Motor neuron (in vitro differentiated cells): Measurements from ENCODE around the gene AFAP1L2. TPM values are rescaled to one million over a fixed set of nuclear protein-coding genes. Genes with fewer than 3 reads are reported as not detected.

Experiments
- ATAC-seq, 8 experiments: fragments of 200-7000 bp; cut with Tn5 transposase; replicated peaks in 6 of 8; 2 replicates each; pipeline ENCODE4 v1.8.0; 2021; ENCODE audit warnings: mild to moderate bottlenecking in 8 of 8, moderate library complexity in 8 of 8
- H3K27ac ChIP-seq, 2 donors: fragments of 250-450 bp; sonication (Bioruptor Pico); 2 replicates each; pipeline ENCODE4 v1.9.0; 2021; ENCODE audit warnings: antibody characterized with exemption in 2 of 2, mild to moderate bottlenecking in 2 of 2, moderate library complexity in 1 of 2
- H3K4me1 ChIP-seq, 2 donors: fragments of 250-450 bp; sonication (Bioruptor Pico); replicated peaks in 1 of 2; 2 replicates each; pipeline ENCODE4 v1.6.1; 2021; ENCODE audit warnings: antibody characterized with exemption in 2 of 2, mild to moderate bottlenecking in 2 of 2, moderate library complexity in 1 of 2
- H3K4me3 ChIP-seq, 5 donors: fragments of 250-450 bp; sonication (Bioruptor Pico); 2 replicates each; pipeline ENCODE4 v1.9.0; 2021; ENCODE audit warnings: antibody characterized with exemption in 5 of 5, mild to moderate bottlenecking in 5 of 5, moderate library complexity in 4 of 5
- WGBS, 10 experiments: fragments of 450-650 bp; shearing (Covaris generic); methylation state at CpG; one replicate each; pipeline ENCODE4 v1.0.0; 2022; 5-methylcytosine and 5-hydroxymethylcytosine counted together
- in situ Hi-C, 9 experiments: fragments of 400-800 bp; cut with MboI; loops; one replicate each; pipeline ENCODE4 v1.15.0; 2021; ENCODE audit warnings: low sequenced_read_pairs in 9 of 9, low pct_unique_long_range_greater_than_20kb in 2 of 9; ENCODE audit not compliant: unreplicated experiment in 9 of 9
- total RNA-seq, 8 experiments: library from RNA; unstranded; fragments of 300-600 nt; gene quantifications; 2 replicates each; pipeline versions ENCODE4 v1.2.3 to v1.2.4, GENCODE V29; 2022

Gene AFAP1L2
- 100 to 1,000 TPM in 1 of 8 experiments, 10 to 100 TPM in 3, 1 to 10 TPM in 4; 3.6 to 111 (median 16.4) TPM for total RNA-seq

- 0 to 8% (median 0%) methylated on average over 1 to 5 of the region's 88 CpGs; no CpG with 5 or more reads in 7 of the 10 experiments for WGBS, 10 experiments
- in situ Hi-C loops: loop anchor here in 2 of 9 experiments (25.0 kb wide), 1 partner anchor 92 kb away; no protein-coding TSS in a partner anchor
- Histone ChIP-seq H3K4me3 (peak within 1 kb of the TSS; percentile 23 to 34 (median 27)), H3K27ac (no peak within 1 kb of the TSS), H3K4me1 (peaks cover 0 to 11% of the 10 kb centered on the region in 2 donors)
- peak; percentile 66 to 80 (median 76) for ATAC-seq
Observed at GRCh38 chr10:114404171-114405010, at the start of gene AFAP1L2. Gene AFAP1L2, minus strand, starts transcription at chr10:114404502. Its CDS starts 47 bp downstream, at chr10:114404455.

- Histone ChIP-seq H3K27ac (no peak overlapping the region), H3K4me3 (no peak overlapping the region), H3K4me1 (no peaks in the 10 kb centered on the region)
- no peak for ATAC-seq
- in situ Hi-C loops: no loop called here
- WGBS, 10 experiments: 66 to 100% (median 87%) methylated on average over 3 to 9 of the region's 9 CpGs
Observed at GRCh38 chr10:114453576-114453975, 49.3 kb upstream of the AFAP1L2 start.

GRCh38 chr10:114448897-114449296 lies 44.6 kb upstream of the AFAP1L2 start:
- no peak for ATAC-seq
- Histone ChIP-seq H3K4me3 (no peak overlapping the region), H3K27ac (no peak overlapping the region), H3K4me1 (no peaks in the 10 kb centered on the region)
- 26 to 100% (median 73%) methylated on average over 1 to 2 of the region's 2 CpGs; no CpG with 5 or more reads in 3 of the 10 experiments for WGBS, 10 experiments
- in situ Hi-C loops: no loop called here

- no peak overlapping the region for H3K4me3 ChIP-seq
- no peaks in the 10 kb centered on the region for H3K4me1 ChIP-seq
- in situ Hi-C loops: no loop called here
- ATAC-seq: no peak
- no peak overlapping the region for H3K27ac ChIP-seq
- 16 to 100% (median 67%) methylated on average over 1 to 6 of the region's 6 CpGs; no CpG with 5 or more reads in 2 of the 10 experiments for WGBS, 10 experiments
Observed at GRCh38 chr10:114445332-114445731, 41.0 kb upstream of the AFAP1L2 start.

GRCh38 chr10:114444819-114445218 lies 40.5 kb upstream of the AFAP1L2 start:
- Histone ChIP-seq H3K4me3 (no peak overlapping the region), H3K27ac (no peak overlapping the region), H3K4me1 (no peaks in the 10 kb centered on the region)
- no peak for ATAC-seq
- in situ Hi-C loops: no loop called here

- no peak for ATAC-seq
- Histone ChIP-seq H3K4me3 (no peak overlapping the region), H3K27ac (no peak overlapping the region), H3K4me1 (no peaks in the 10 kb centered on the region)
- in situ Hi-C loops: no loop called here
- WGBS, 10 experiments: 50 to 96% (median 85%) methylated on average over 1 to 4 of the region's 4 CpGs; no CpG with 5 or more reads in 2 of the 10 experiments
Observed at GRCh38 chr10:114442091-114442630, 37.9 kb upstream of the AFAP1L2 start.

- in situ Hi-C loops: no loop called here
- H3K4me3 ChIP-seq: no peak overlapping the region
- no peaks in the 10 kb centered on the region for H3K4me1 ChIP-seq
- no peak for ATAC-seq
- WGBS, 10 experiments: 67 to 100% (median 83%) methylated on average over 1 of the region's 1 CpG; no CpG with 5 or more reads in 2 of the 10 experiments
- no peak overlapping the region for H3K27ac ChIP-seq
Observed at GRCh38 chr10:114441107-114441506, 36.8 kb upstream of the AFAP1L2 start.

GRCh38 chr10:114437473-114438292 lies 33.4 kb upstream of the AFAP1L2 start:
- 40 to 95% (median 77%) methylated on average over 1 to 8 of the region's 9 CpGs for WGBS, 10 experiments
- Histone ChIP-seq H3K4me1 (no peaks in the 10 kb centered on the region), H3K4me3 (no peak overlapping the region), H3K27ac (no peak overlapping the region)
- peak in 3 of 8 experiments; percentile 42 to 64 (median 47) for ATAC-seq
- in situ Hi-C loops: no loop called here

- in situ Hi-C loops: no loop called here
Observed at GRCh38 chr10:114436941-114437340, 32.6 kb upstream of the AFAP1L2 start.

GRCh38 chr10:114432566-114433093 lies 28.3 kb upstream of the AFAP1L2 start:
- H3K4me3 ChIP-seq: no peak overlapping the region
- 56 to 100% (median 91%) methylated on average over 1 to 4 of the region's 4 CpGs; no CpG with 5 or more reads in 1 of the 10 experiments for WGBS, 10 experiments
- ATAC-seq: no peak
- H3K4me1 ChIP-seq: no peaks in the 10 kb centered on the region
- in situ Hi-C loops: no loop called here
- H3K27ac ChIP-seq: no peak overlapping the region

More at GRCh38 chr10:114436941-114437340, 32.6 kb upstream of the AFAP1L2 start:
- 63 to 100% (median 91%) methylated on average over 1 to 2 of the region's 2 CpGs; no CpG with 5 or more reads in 1 of the 10 experiments for WGBS, 10 experiments
- no peak for ATAC-seq
- Histone ChIP-seq H3K27ac (no peak overlapping the region), H3K4me3 (no peak overlapping the region), H3K4me1 (no peaks in the 10 kb centered on the region)

- Histone ChIP-seq H3K4me1 (peaks cover 0 to 8% of the 10 kb centered on the region in 2 donors), H3K4me3 (no peak overlapping the region), H3K27ac (no peak overlapping the region)
- 57 to 100% (median 90%) methylated on average over 1 to 3 of the region's 4 CpGs; no CpG with 5 or more reads in 1 of the 10 experiments for WGBS, 10 experiments
- no peak for ATAC-seq
- in situ Hi-C loops: no loop called here
Observed at GRCh38 chr10:114431414-114432135, 27.3 kb upstream of the AFAP1L2 start.

- H3K27ac ChIP-seq: no peak overlapping the region
- ATAC-seq: no peak
- in situ Hi-C loops: no loop called here
- no peak overlapping the region for H3K4me3 ChIP-seq
- H3K4me1 ChIP-seq: peaks cover 0 to 8% of the 10 kb centered on the region in 2 donors
- 73 to 100% (median 87%) methylated on average over 1 to 12 of the region's 12 CpGs for WGBS, 10 experiments
Observed at GRCh38 chr10:114430688-114431413, 26.5 kb upstream of the AFAP1L2 start.
